Mesenchymal stem cell (in vitro differentiated cells and primary cell): ENCODE measurements around the gene PADI3.

Experiments used
- DNase-seq: peaks from one replicate; pipeline ENCODE4 v3.0.0-alpha.2; 2013
- H2AFZ ChIP-seq: one replicate; pipeline ENCODE4 v1.6.1; 2013; ENCODE audit warnings: low read depth, mild to moderate bottlenecking, control low read depth, inconsistent platforms, low read length, moderate library complexity
- H2AK5ac ChIP-seq: 2 replicates; pipeline ENCODE4 v1.6.1; 2013; ENCODE audit warnings: low read length, moderate library complexity, mild to moderate bottlenecking, inconsistent platforms; ENCODE audit not compliant: severe bottlenecking
- H2BK120ac ChIP-seq: one replicate; pipeline ENCODE4 v1.6.1; 2013; ENCODE audit warnings: low read depth, mild to moderate bottlenecking, inconsistent platforms, low read length, moderate library complexity
- H2BK12ac ChIP-seq, 2 experiments: one replicate each; pipeline ENCODE4 v1.6.1; 2013; ENCODE audit warnings: inconsistent platforms in 2 of 2, low read length in 2 of 2, mild to moderate bottlenecking in 2 of 2, moderate library complexity in 2 of 2, control low read depth in 1 of 2
- H2BK15ac ChIP-seq: one replicate; pipeline ENCODE4 v1.6.1; 2013; ENCODE audit warnings: mild to moderate bottlenecking, low read depth, inconsistent platforms; ENCODE audit not compliant: poor library complexity, severe bottlenecking
- H2BK5ac ChIP-seq: 2 replicates; pipeline ENCODE4 v1.6.1; 2013; ENCODE audit warnings: low read depth, mild to moderate bottlenecking, low read length, control low read depth, inconsistent platforms; ENCODE audit not compliant: poor library complexity, severe bottlenecking
- H3K14ac ChIP-seq, 2 experiments: one replicate each; pipeline ENCODE4 v1.6.1; 2013; ENCODE audit warnings: inconsistent platforms in 2 of 2, low read length in 2 of 2, control low read depth in 1 of 2, mild to moderate bottlenecking in 1 of 2, moderate library complexity in 1 of 2
- H3K18ac ChIP-seq, 2 experiments: one replicate each; pipeline ENCODE4 v1.6.1; 2013; ENCODE audit warnings: inconsistent platforms in 2 of 2, low read length in 2 of 2, control low read depth in 1 of 2, low read depth in 1 of 2, mild to moderate bottlenecking in 1 of 2
- H3K23ac ChIP-seq, 2 experiments: one replicate each; pipeline ENCODE4 v1.6.1; 2013; ENCODE audit warnings: inconsistent platforms in 2 of 2, low read length in 2 of 2, mild to moderate bottlenecking in 2 of 2, moderate library complexity in 2 of 2, control low read depth in 1 of 2
- H3K27ac ChIP-seq: 2 replicates; pipeline ENCODE4 v1.5.1; 2013; ENCODE audit warnings: mild to moderate bottlenecking, moderate library complexity, low read length, control low read depth, inconsistent platforms; ENCODE audit not compliant: poor library complexity, severe bottlenecking
- H3K27me3 ChIP-seq, 2 experiments: 2 replicates each; pipeline versions ENCODE4 v1.6.1 to v1.7.0; 2013; ENCODE audit warnings: low read length in 2 of 2, mild to moderate bottlenecking in 2 of 2, moderate library complexity in 2 of 2, control low read depth in 1 of 2, inconsistent platforms in 1 of 2; ENCODE audit not compliant: control insufficient read depth in 1 of 2, insufficient read depth in 1 of 2
- H3K36me3 ChIP-seq, 2 experiments: 2 replicates each; pipeline versions ENCODE4 v1.6.1 to v1.7.0; 2013; ENCODE audit warnings: low read length in 2 of 2, control low read depth in 1 of 2, inconsistent platforms in 1 of 2, low read depth in 1 of 2, mild to moderate bottlenecking in 1 of 2; ENCODE audit not compliant: insufficient read depth in 2 of 2, control insufficient read depth in 1 of 2
- H3K4ac ChIP-seq, 2 experiments: one replicate each; pipeline ENCODE4 v1.6.1; 2013; ENCODE audit warnings: inconsistent platforms in 2 of 2, low read length in 2 of 2, mild to moderate bottlenecking in 2 of 2, moderate library complexity in 2 of 2, control low read depth in 1 of 2, low read depth in 1 of 2
- H3K4me1 ChIP-seq: 2 replicates; pipeline ENCODE4 v1.6.1; 2013; ENCODE audit warnings: low read depth, low read length, control low read depth; ENCODE audit not compliant: control insufficient read depth, insufficient read depth
- H3K4me2 ChIP-seq: 2 replicates; pipeline ENCODE4 v1.6.1; 2013; ENCODE audit warnings: low read length, mild to moderate bottlenecking, inconsistent platforms; ENCODE audit not compliant: poor library complexity, severe bottlenecking
- H3K4me3 ChIP-seq, 2 experiments: 2 replicates each; pipeline versions ENCODE4 v1.5.1 to v1.7.0; 2013; ENCODE audit warnings: low read length in 2 of 2, mild to moderate bottlenecking in 2 of 2, control low read depth in 1 of 2, low read depth in 1 of 2; ENCODE audit not compliant: insufficient read depth in 1 of 2
- H3K79me1 ChIP-seq: replicated peaks from 2 replicates; pipeline ENCODE4 v1.6.1; 2013; ENCODE audit warnings: mild to moderate bottlenecking, control low read depth, low read length, inconsistent platforms; ENCODE audit not compliant: poor library complexity, severe bottlenecking
- H3K9ac ChIP-seq: 2 replicates; pipeline ENCODE4 v1.7.0; 2013; ENCODE audit warnings: mild to moderate bottlenecking, low read length, moderate library complexity
- H3K9me3 ChIP-seq: 2 replicates; pipeline ENCODE4 v1.7.0; 2013; ENCODE audit warnings: mild to moderate bottlenecking, low read length; ENCODE audit not compliant: control insufficient read depth
- H4K8ac ChIP-seq: one replicate; pipeline ENCODE4 v1.6.1; 2013; ENCODE audit warnings: inconsistent platforms, mild to moderate bottlenecking, low read length, moderate library complexity
- H4K91ac ChIP-seq: one replicate; pipeline ENCODE4 v1.6.1; 2013; ENCODE audit warnings: mild to moderate bottlenecking, low read length, inconsistent platforms
- WGBS: methylation state at CpG from one replicate; pipeline ENCODE4 v1.1.7; 2013; ENCODE audit warnings: mixed read lengths; 5-methylcytosine and 5-hydroxymethylcytosine counted together

Gene PADI3

GRCh38 chr1:17201201-17202021, 47.5 kb upstream of the PADI3 start:
- no peak overlapping the region for H2BK15ac ChIP-seq
- peak overlapping the region in 1 of 2 experiments; percentile 24 for H2BK12ac ChIP-seq
- peak overlapping the region; percentile 59 for H2AK5ac ChIP-seq
- no peak overlapping the region for H3K4me3 ChIP-seq
- peaks cover 0 to 3% of the 10 kb centered on the region in 2 experiments for H3K36me3 ChIP-seq
- H3K4ac ChIP-seq = peak overlapping the region in 1 of 2 experiments; percentile 7
- H3K27me3 ChIP-seq = peaks cover 0 to 82% of the 10 kb centered on the region in 2 experiments
- H3K9me3 ChIP-seq = no peaks in the 10 kb centered on the region
- H3K14ac ChIP-seq = no peak overlapping the region
- no peak overlapping the region for H4K91ac ChIP-seq
- no peak for DNase-seq
- H3K4me2 ChIP-seq = no peak overlapping the region
- peak overlapping the region; percentile 99 for H2BK5ac ChIP-seq
- H2BK120ac ChIP-seq = no peak overlapping the region
- H3K23ac ChIP-seq = no peak overlapping the region
- no peak overlapping the region for H2AFZ ChIP-seq
- H3K79me1 ChIP-seq = no peaks in the 10 kb centered on the region
- H3K18ac ChIP-seq = peak overlapping the region in 1 of 2 experiments; percentile 24
- H3K27ac ChIP-seq = peak overlapping the region; percentile 99
- H3K9ac ChIP-seq = no peak overlapping the region
- 83% methylated on average over 9 of the region's 9 CpGs for WGBS
- peaks cover 30% of the 10 kb centered on the region for H3K4me1 ChIP-seq
- no peak overlapping the region for H4K8ac ChIP-seq

- H3K9me3 ChIP-seq = no peaks in the 10 kb centered on the region
- H3K4ac ChIP-seq = peak within 1 kb of the TSS in 1 of 2 experiments; percentile 5
- H3K18ac ChIP-seq = no peak within 1 kb of the TSS
- no peaks in the 10 kb centered on the region for H3K79me1 ChIP-seq
- peaks cover 0 to 81% of the 10 kb centered on the region in 2 experiments for H3K27me3 ChIP-seq
- H3K4me1 ChIP-seq = peaks cover 39% of the 10 kb centered on the region
- no peak within 1 kb of the TSS for H2BK15ac ChIP-seq
- peak within 1 kb of the TSS; percentile 25 for H4K91ac ChIP-seq
- no peak within 1 kb of the TSS for H3K4me2 ChIP-seq
- WGBS = 86% methylated on average over 7 of the region's 9 CpGs
- no peak within 1 kb of the TSS for H2BK5ac ChIP-seq
- H2AK5ac ChIP-seq = peak within 1 kb of the TSS; percentile 90
- H3K14ac ChIP-seq = no peak within 1 kb of the TSS
- H3K23ac ChIP-seq = no peak within 1 kb of the TSS
- no peak within 1 kb of the TSS for H4K8ac ChIP-seq
- no peaks in the 10 kb centered on the region for H3K36me3 ChIP-seq
- H3K4me3 ChIP-seq = no peak within 1 kb of the TSS
- no peak within 1 kb of the TSS for H3K27ac ChIP-seq
- no peak for DNase-seq
- H2BK12ac ChIP-seq = no peak within 1 kb of the TSS
- H3K9ac ChIP-seq = no peak within 1 kb of the TSS
- no peak within 1 kb of the TSS for H2BK120ac ChIP-seq
- no peak within 1 kb of the TSS for H2AFZ ChIP-seq
Measured at GRCh38 chr1:17204546-17205440, 44.1 kb upstream of the PADI3 start, which contains the start of gene PADI1. Gene PADI1 (plus strand): TSS chr1:17205128. CDS start chr1:17205218, 90 bp downstream.

GRCh38 chr1:17205652-17206051, 43.2 kb upstream of the PADI3 start:
- Histone ChIP-seq H3K4ac (no peak overlapping the region), H3K27ac (no peak overlapping the region), H3K4me1 (peaks cover 40% of the 10 kb centered on the region), H2BK120ac (no peak overlapping the region), H3K9me3 (no peaks in the 10 kb centered on the region), H3K23ac (no peak overlapping the region), H3K14ac (no peak overlapping the region), H4K8ac (no peak overlapping the region), H3K4me3 (no peak overlapping the region), H2AFZ (no peak overlapping the region), H2BK5ac (no peak overlapping the region), H2AK5ac (peak overlapping the region; percentile 90), H4K91ac (no peak overlapping the region), H3K79me1 (no peaks in the 10 kb centered on the region), H2BK15ac (no peak overlapping the region), H3K18ac (no peak overlapping the region), H3K4me2 (no peak overlapping the region), H2BK12ac (no peak overlapping the region), H3K27me3 (peaks cover 0 to 79% of the 10 kb centered on the region in 2 experiments), H3K36me3 (no peaks in the 10 kb centered on the region), H3K9ac (no peak overlapping the region)
- 97% methylated on average over 7 of the region's 7 CpGs for WGBS
- DNase-seq = no peak

GRCh38 chr1:17206196-17206595, 42.7 kb upstream of the PADI3 start:
- H2BK120ac ChIP-seq = no peak overlapping the region
- no peak overlapping the region for H3K4me3 ChIP-seq
- peak overlapping the region; percentile 90 for H2AK5ac ChIP-seq
- no peaks in the 10 kb centered on the region for H3K9me3 ChIP-seq
- peaks cover 42% of the 10 kb centered on the region for H3K4me1 ChIP-seq
- peaks cover 0 to 77% of the 10 kb centered on the region in 2 experiments for H3K27me3 ChIP-seq
- no peak overlapping the region for H3K4me2 ChIP-seq
- no peak overlapping the region for H3K9ac ChIP-seq
- H3K27ac ChIP-seq = no peak overlapping the region
- no peaks in the 10 kb centered on the region for H3K79me1 ChIP-seq
- no peaks in the 10 kb centered on the region for H3K36me3 ChIP-seq
- no peak overlapping the region for H4K8ac ChIP-seq
- no peak overlapping the region for H2BK5ac ChIP-seq
- no peak overlapping the region for H2BK15ac ChIP-seq
- H4K91ac ChIP-seq = no peak overlapping the region
- H2BK12ac ChIP-seq = no peak overlapping the region
- H3K4ac ChIP-seq = no peak overlapping the region
- 72% methylated on average over 4 of the region's 4 CpGs for WGBS
- no peak overlapping the region for H3K14ac ChIP-seq
- no peak overlapping the region for H3K18ac ChIP-seq
- no peak for DNase-seq
- H3K23ac ChIP-seq = no peak overlapping the region
- H2AFZ ChIP-seq = no peak overlapping the region
